Ishikawa (cell line): ENCODE measurements around the gene CINP.

Experiments
- CEBPB ChIP-seq: IDR thresholded peaks from 2 replicates; pipeline ENCODE4 v1.6.1; 2012
- CREB1 ChIP-seq: IDR thresholded peaks from 2 replicates; pipeline ENCODE4 v1.6.1; 2012; ENCODE audit warnings: low read depth
- EGR1 ChIP-seq: IDR thresholded peaks from 2 replicates; pipeline ENCODE4 v1.6.1; 2012
- EP300 ChIP-seq: IDR thresholded peaks from 2 replicates; pipeline ENCODE4 v1.6.1; 2012; ENCODE audit warnings: borderline replicate concordance
- FOXM1 ChIP-seq: IDR thresholded peaks from 2 replicates; pipeline ENCODE4 v1.6.1; 2012; ENCODE audit warnings: low read depth, borderline replicate concordance
- MAX ChIP-seq: IDR thresholded peaks from 2 replicates; pipeline ENCODE4 v1.6.1; 2012
- NFIC ChIP-seq: IDR thresholded peaks from 2 replicates; pipeline ENCODE4 v1.6.1; 2012
- RAD21 ChIP-seq: IDR thresholded peaks from 2 replicates; pipeline ENCODE4 v1.6.1; 2012; ENCODE audit warnings: low read depth
- REST ChIP-seq: IDR thresholded peaks from 2 replicates; pipeline ENCODE4 v1.6.1; 2012; ENCODE audit warnings: low read depth, mild to moderate bottlenecking
- TAF1 ChIP-seq: IDR thresholded peaks from 2 replicates; pipeline ENCODE4 v1.6.1; 2012; ENCODE audit warnings: low read depth, mild to moderate bottlenecking
- TCF12 ChIP-seq: IDR thresholded peaks from 2 replicates; pipeline ENCODE4 v1.6.1; 2012; ENCODE audit warnings: low read depth
- TEAD4 ChIP-seq: IDR thresholded peaks from 2 replicates; pipeline ENCODE4 v1.6.1; 2012
- USF1 ChIP-seq: IDR thresholded peaks from 2 replicates; pipeline ENCODE4 v1.6.1; 2012
- YY1 ChIP-seq: IDR thresholded peaks from 2 replicates; pipeline ENCODE4 v1.6.1; 2012; ENCODE audit warnings: low read depth
- ZBTB7A ChIP-seq: IDR thresholded peaks from 2 replicates; pipeline ENCODE4 v1.6.1; 2012; ENCODE audit warnings: low read depth

Gene CINP

GRCh38 chr14:102338724-102339123 is 24.0 kb downstream of the CINP start:
- TF ChIP-seq TCF12 (no peak), NFIC (no peak)

- TF ChIP-seq TEAD4 (no peak), RAD21 (no peak), CEBPB (no peak), YY1 (no peak), ZBTB7A (no peak), CREB1 (no peak), MAX (no peak), EP300 (no peak), TCF12 (no peak), REST (no peak), FOXM1 (no peak), EGR1 (no peak), NFIC (no peak), USF1 (no peak)
These were observed 27.5 kb downstream of the CINP start for GRCh38 chr14:102335163-102335562.

- TF ChIP-seq EGR1, result no peak
- no peak for TF ChIP-seq ZBTB7A
These were observed 28.6 kb downstream of the CINP start for GRCh38 chr14:102333795-102334705.

- no peak for TF ChIP-seq CREB1
- no peak for TF ChIP-seq USF1
- no peak for TF ChIP-seq TCF12
- TF ChIP-seq RAD21, result no peak
These were observed 29.3 kb downstream of the CINP start for GRCh38 chr14:102333390-102333789.

GRCh38 chr14:102330806-102331205 is 31.9 kb downstream of the CINP start:
- TF ChIP-seq TCF12 (no peak), REST (no peak), TEAD4 (no peak), ZBTB7A (no peak), RAD21 (no peak), NFIC (no peak), EP300 (no peak), TAF1 (no peak), YY1 (no peak), CEBPB (no peak), EGR1 (no peak), MAX (no peak), CREB1 (no peak), USF1 (no peak), FOXM1 (no peak)

GRCh38 chr14:102326583-102326982 is 36.1 kb downstream of the CINP start:
- no peak for TF ChIP-seq TEAD4
- TF ChIP-seq RAD21, result no peak
- TF ChIP-seq TCF12, result no peak
- TF ChIP-seq ZBTB7A, result no peak
- no peak for TF ChIP-seq CEBPB
- no peak for TF ChIP-seq FOXM1
- TF ChIP-seq NFIC, result no peak
- no peak for TF ChIP-seq YY1
- no peak for TF ChIP-seq MAX
- no peak for TF ChIP-seq EP300
- TF ChIP-seq USF1, result no peak
- TF ChIP-seq EGR1, result no peak
- no peak for TF ChIP-seq TAF1
- TF ChIP-seq REST, result no peak
- no peak for TF ChIP-seq CREB1
